ENCODE data around the gene RASD1. TPM values are rescaled to one million over a fixed set of nuclear protein-coding genes. Genes with fewer than 3 reads are reported as not detected.
"Not testable (repeated sequence)": the region's sequence is repeated elsewhere in the genome, so short reads cannot be mapped to it uniquely, and the experiment has no call there.

The RASD1 gene
- polyA plus RNA-seq, 3 donors = 0.59 to 2.6 (median 0.83) TPM

GRCh38 chr17:17460038-17460437, 36.2 kb downstream of the RASD1 start:
- no peak for DNase-seq (ENCODE audit: extremely low read depth in 1 of 11, low read depth in 9 of 11, low spot score in 4 of 11)

GRCh38 chr17:17457680-17458079, 38.5 kb downstream of the RASD1 start:
- no peak for DNase-seq (ENCODE audit: extremely low read depth in 1 of 11, low read depth in 9 of 11, low spot score in 4 of 11)

- DNase-seq (ENCODE audit: extremely low read depth in 1 of 11, low read depth in 9 of 11, low spot score in 4 of 11) = no peak
These were observed 39.9 kb downstream of the RASD1 start for GRCh38 chr17:17456251-17456650.

GRCh38 chr17:17455173-17455572, 41.0 kb downstream of the RASD1 start:
- DNase-seq (ENCODE audit: extremely low read depth in 1 of 11, low read depth in 9 of 11, low spot score in 4 of 11) = no peak

- not testable (repeated sequence) for DNase-seq (ENCODE audit: extremely low read depth in 1 of 11, low read depth in 9 of 11, low spot score in 4 of 11)
These were observed 41.5 kb downstream of the RASD1 start for GRCh38 chr17:17454700-17455099.

- no peak for DNase-seq (ENCODE audit: extremely low read depth in 1 of 11, low read depth in 9 of 11, low spot score in 4 of 11)
These were observed 41.9 kb downstream of the RASD1 start for GRCh38 chr17:17454276-17454675.

GRCh38 chr17:17453088-17453487, 43.1 kb downstream of the RASD1 start:
- no peak for DNase-seq (ENCODE audit: extremely low read depth in 1 of 11, low read depth in 9 of 11, low spot score in 4 of 11)

- no peak for DNase-seq (ENCODE audit: extremely low read depth in 1 of 11, low read depth in 9 of 11, low spot score in 4 of 11)
These were observed 47.5 kb downstream of the RASD1 start for GRCh38 chr17:17448723-17449122.

- DNase-seq (ENCODE audit: extremely low read depth in 1 of 11, low read depth in 9 of 11, low spot score in 4 of 11) = no peak
These were observed 48.1 kb downstream of the RASD1 start for GRCh38 chr17:17448076-17448475.

GRCh38 chr17:17447264-17447663, 48.9 kb downstream of the RASD1 start:
- DNase-seq (ENCODE audit: extremely low read depth in 1 of 11, low read depth in 9 of 11, low spot score in 4 of 11) = no peak

GRCh38 chr17:17446666-17447155, 49.5 kb downstream of the RASD1 start:
- DNase-seq (ENCODE audit: extremely low read depth in 1 of 11, low read depth in 9 of 11, low spot score in 4 of 11) = no peak

GRCh38 chr17:17445925-17446665, 50.1 kb downstream of the RASD1 start:
- DNase-seq (ENCODE audit: extremely low read depth in 1 of 11, low read depth in 9 of 11, low spot score in 4 of 11) = peak in 8 of 11 donors; percentile 25 to 67 (median 50)

GRCh38 chr17:17445296-17445924, 50.8 kb downstream of the RASD1 start:
- DNase-seq (ENCODE audit: extremely low read depth in 1 of 11, low read depth in 9 of 11, low spot score in 4 of 11) = no peak

Other genes starting within 250 kb of the RASD1 start
- 10 to 100 TPM; 65.5 to 89.7 (median 79.3) TPM for gene COPS3, start 215.1 kb downstream of the RASD1 start, polyA plus RNA-seq (ENCODE audit: insufficient read length in 3 of 3)
- 1 to 10 TPM; 4.0 to 6.6 (median 6.5) TPM for gene NT5M, start 193.0 kb downstream of the RASD1 start, polyA plus RNA-seq (ENCODE audit: insufficient read length in 3 of 3)
- 10 to 100 TPM; 19.4 to 22.4 (median 22.2) TPM for gene MED9, start 19.4 kb downstream of the RASD1 start, polyA plus RNA-seq (ENCODE audit: insufficient read length in 3 of 3)
- gene PEMT, start 95.3 kb upstream of the RASD1 start, polyA plus RNA-seq (ENCODE audit: insufficient read length in 3 of 3) = 10 to 100 TPM; 29.4 to 35.7 (median 34.4) TPM
- 10 to 100 TPM; 20.1 to 41.1 (median 31.1) TPM for gene RAI1, start 185.1 kb upstream of the RASD1 start, polyA plus RNA-seq (ENCODE audit: insufficient read length in 3 of 3)

All from renal cortex interstitium (tissue), 11 donors.